Thyroid gland (tissue), 4 donors: Measurements from ENCODE around the gene USP15. TPM values are rescaled to one million over a fixed set of nuclear protein-coding genes. Genes with fewer than 3 reads are reported as not detected.
"Not testable (repeated sequence)": the region's sequence is repeated elsewhere in the genome, so short reads cannot be mapped to it uniquely, and the experiment has no call there.

Experiments
- DNase-seq, 2 donors: peaks; one replicate each; pipeline ENCODE4 v3.0.0-alpha.2; 2019
- H3K27ac ChIP-seq, 3 donors: fragments of 200-600 bp; sonication (generic); 1 replicate in 2 of 3; 2 replicates in 1 of 3; pipeline ENCODE4 v1.5.1; 2016 to 2019; ENCODE audit warnings: mild to moderate bottlenecking in 1 of 3, moderate library complexity in 1 of 3
- H3K27me3 ChIP-seq: fragments of 200-600 bp; sonication (generic); one replicate; pipeline ENCODE4 v1.5.1; 2019
- H3K36me3 ChIP-seq, 2 donors: fragments of 200-600 bp; sonication (generic); one replicate each; pipeline ENCODE4 v1.5.1; 2016 to 2019
- H3K4me1 ChIP-seq, 2 donors: fragments of 200-600 bp; sonication (generic); one replicate each; pipeline ENCODE4 v1.5.1; 2017 to 2019
- H3K4me3 ChIP-seq, 3 donors: fragments of 200-600 bp; sonication (generic); replicated peaks in 1 of 3; 1 replicate in 2 of 3; 2 replicates in 1 of 3; pipeline ENCODE4 v1.5.1; 2016; ENCODE audit warnings: mild to moderate bottlenecking in 1 of 3
- H3K9me3 ChIP-seq: fragments of 200-600 bp; sonication (generic); one replicate; pipeline ENCODE4 v1.5.1; 2017
- POLR2A ChIP-seq, 2 donors: fragments of 450-650 bp; IDR thresholded peaks; one replicate each; pipeline ENCODE4 v1.6.1; 2017; ENCODE audit warnings: antibody characterized with exemption in 2 of 2, mild to moderate bottlenecking in 2 of 2, moderate library complexity in 1 of 2
- WGBS, 2 donors: methylation state at CpG; one replicate each; pipeline ENCODE4 v1.1.5; 2017; 5-methylcytosine and 5-hydroxymethylcytosine counted together
- intact Hi-C: fragments of 100-400 bp; cut with DNase I; formaldehyde crosslinking; loops from one replicate; pipeline ENCODE4 v1.15.1; 2023
- total RNA-seq, 4 donors: library from RNA; depleted of rRNA; stranded (reverse); fragments of >200 nt; gene quantifications; one replicate each; pipeline ENCODE4 v1.2.3, GENCODE V29; 2016
- TF ChIP-seq, protein P1 (sequence below), 6 experiments: fragments of 200-600 bp in 3 of 6; fragments of 450-650 bp in 3 of 6; sonication (generic) in 3 of 6; IDR thresholded peaks; one replicate each; pipeline ENCODE4 v1.5.1; 2016 to 2019; ENCODE audit warnings: antibody characterized with exemption in 6 of 6, mild to moderate bottlenecking in 2 of 6, inconsistent platforms in 1 of 6, moderate library complexity in 1 of 6

USP15 gene
- total RNA-seq, 4 donors from 2014 or later, result 57.3 to 139 (median 70.2) TPM

DNA sequence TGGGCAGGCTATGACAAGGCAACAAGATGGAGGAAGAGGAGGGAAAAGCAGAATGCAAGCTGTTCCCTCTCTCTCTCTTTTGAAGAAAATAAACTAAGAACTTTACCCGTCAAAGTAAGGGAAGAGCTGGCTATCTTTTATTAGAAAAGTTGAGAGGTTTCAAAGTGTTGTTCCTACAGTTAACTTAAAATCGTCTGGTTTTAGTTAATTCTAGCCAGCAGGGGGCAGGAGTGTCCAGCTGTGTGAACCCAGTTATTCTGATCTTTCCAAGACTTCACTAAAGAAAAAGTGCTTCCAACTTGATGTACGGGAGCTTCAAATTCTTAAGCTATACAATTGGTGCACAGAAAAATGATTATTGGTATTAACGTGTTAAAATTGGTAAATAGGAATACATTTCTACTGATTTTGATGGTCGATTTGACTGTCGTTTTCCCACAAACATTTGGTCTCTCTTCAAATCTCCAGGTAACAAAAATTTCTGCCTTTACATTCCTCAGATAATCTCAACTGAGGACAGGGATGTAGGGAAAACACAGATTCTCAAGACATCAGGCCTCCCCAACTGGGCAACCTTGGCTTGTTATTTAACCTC, 178.0 kb downstream of the USP15 start:
- no peaks in the 10 kb centered on the region for H3K36me3 ChIP-seq
- H3K9me3 ChIP-seq, result no peaks in the 10 kb centered on the region
- WGBS, 2 donors, result 10 to 12% methylated on average over 6 of the region's 6 CpGs
- TF ChIP-seq, protein P1, sequence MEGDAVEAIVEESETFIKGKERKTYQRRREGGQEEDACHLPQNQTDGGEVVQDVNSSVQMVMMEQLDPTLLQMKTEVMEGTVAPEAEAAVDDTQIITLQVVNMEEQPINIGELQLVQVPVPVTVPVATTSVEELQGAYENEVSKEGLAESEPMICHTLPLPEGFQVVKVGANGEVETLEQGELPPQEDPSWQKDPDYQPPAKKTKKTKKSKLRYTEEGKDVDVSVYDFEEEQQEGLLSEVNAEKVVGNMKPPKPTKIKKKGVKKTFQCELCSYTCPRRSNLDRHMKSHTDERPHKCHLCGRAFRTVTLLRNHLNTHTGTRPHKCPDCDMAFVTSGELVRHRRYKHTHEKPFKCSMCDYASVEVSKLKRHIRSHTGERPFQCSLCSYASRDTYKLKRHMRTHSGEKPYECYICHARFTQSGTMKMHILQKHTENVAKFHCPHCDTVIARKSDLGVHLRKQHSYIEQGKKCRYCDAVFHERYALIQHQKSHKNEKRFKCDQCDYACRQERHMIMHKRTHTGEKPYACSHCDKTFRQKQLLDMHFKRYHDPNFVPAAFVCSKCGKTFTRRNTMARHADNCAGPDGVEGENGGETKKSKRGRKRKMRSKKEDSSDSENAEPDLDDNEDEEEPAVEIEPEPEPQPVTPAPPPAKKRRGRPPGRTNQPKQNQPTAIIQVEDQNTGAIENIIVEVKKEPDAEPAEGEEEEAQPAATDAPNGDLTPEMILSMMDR (IDR thresholded peaks at IDR 0.05), result peak; percentile 33 to 75 (median 68)
- no peak for TF ChIP-seq POLR2A (IDR thresholded peaks at IDR 0.05)
- peak; percentile 50 to 65 for DNase-seq
- no peaks in the 10 kb centered on the region for H3K27me3 ChIP-seq
- no peak overlapping the region for H3K4me3 ChIP-seq
- no peak overlapping the region for H3K27ac ChIP-seq
- intact Hi-C loops, result loop anchor here (5.0 to 10.0 kb wide), 2 partner anchors 147 to 369 kb away; no protein-coding TSS in a partner anchor
- peaks cover 0 to 4% of the 10 kb centered on the region in 2 donors for H3K4me1 ChIP-seq

DNA sequence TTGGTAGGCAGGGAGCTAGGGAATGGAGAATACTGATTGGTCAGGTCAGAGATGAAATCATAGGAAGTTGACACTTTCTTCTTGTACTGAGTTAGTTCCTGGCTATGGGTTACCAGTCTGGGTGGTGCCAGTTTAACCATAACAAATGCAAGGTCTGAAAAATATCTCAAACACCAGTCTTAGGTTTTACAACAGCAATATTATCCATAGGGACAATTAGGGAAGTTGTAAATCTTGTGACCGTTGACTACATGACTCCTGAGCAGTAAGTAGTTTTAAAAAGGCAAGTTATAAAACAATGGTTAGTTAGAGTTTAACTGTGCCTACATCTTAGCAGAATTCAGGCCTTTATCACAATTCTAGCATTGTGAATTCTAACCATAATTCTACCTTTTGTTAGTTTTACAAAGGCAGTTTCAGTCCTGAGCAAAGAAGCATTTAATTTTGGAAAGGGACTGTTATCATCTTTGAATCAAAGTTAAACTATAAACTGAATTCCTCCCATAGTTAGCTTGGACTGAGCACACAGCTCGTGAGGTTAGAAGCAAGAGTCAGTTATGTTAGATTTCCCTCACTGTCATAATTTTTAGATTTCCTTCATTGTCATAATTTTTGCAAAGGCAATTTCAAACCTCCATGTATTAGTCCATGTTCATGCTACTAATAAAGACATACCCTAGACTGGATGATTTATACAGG, 186.7 kb downstream of the USP15 start:
- no peak for DNase-seq
- no peaks in the 10 kb centered on the region for H3K4me1 ChIP-seq
- intact Hi-C loops, result no loop called here
- H3K27ac ChIP-seq, result no peak overlapping the region
- no peaks in the 10 kb centered on the region for H3K9me3 ChIP-seq
- TF ChIP-seq POLR2A (IDR thresholded peaks at IDR 0.05), result no peak
- TF ChIP-seq, protein P1 (IDR thresholded peaks at IDR 0.05), result no peak
- no peak overlapping the region for H3K4me3 ChIP-seq
- no peaks in the 10 kb centered on the region for H3K27me3 ChIP-seq
- WGBS, 2 donors, result 76 to 83% methylated on average over 2 of the region's 2 CpGs
- no peaks in the 10 kb centered on the region for H3K36me3 ChIP-seq

DNA sequence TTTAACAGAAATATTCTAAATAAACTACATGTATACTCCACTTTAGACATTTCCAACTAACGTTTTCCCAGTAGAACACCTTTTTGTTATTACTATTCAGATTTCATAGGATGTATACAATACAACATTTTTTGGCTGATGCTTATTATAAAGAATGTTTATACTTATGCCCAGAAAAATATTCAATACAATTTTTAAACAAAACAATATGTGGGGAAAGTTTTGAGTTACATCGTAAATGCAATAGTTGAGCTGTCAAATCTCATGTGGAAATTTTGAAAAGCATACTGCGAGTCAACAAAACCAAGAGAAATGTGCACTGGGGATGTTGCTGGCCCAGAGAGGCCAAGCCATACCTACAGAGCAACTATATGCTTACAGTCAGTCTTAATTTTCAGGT, 188.2 kb downstream of the USP15 start:
- Histone ChIP-seq H3K27me3 (no peaks in the 10 kb centered on the region), H3K9me3 (no peaks in the 10 kb centered on the region), H3K36me3 (no peaks in the 10 kb centered on the region), H3K27ac (no peak overlapping the region), H3K4me3 (no peak overlapping the region), H3K4me1 (no peaks in the 10 kb centered on the region)
- no peak for DNase-seq
- intact Hi-C loops, result no loop called here
- WGBS, 2 donors, result 80 to 83% methylated on average over 3 of the region's 3 CpGs
- TF ChIP-seq POLR2A (IDR thresholded peaks at IDR 0.05), result no peak
- TF ChIP-seq, protein P1 (IDR thresholded peaks at IDR 0.05), result no peak

DNA sequence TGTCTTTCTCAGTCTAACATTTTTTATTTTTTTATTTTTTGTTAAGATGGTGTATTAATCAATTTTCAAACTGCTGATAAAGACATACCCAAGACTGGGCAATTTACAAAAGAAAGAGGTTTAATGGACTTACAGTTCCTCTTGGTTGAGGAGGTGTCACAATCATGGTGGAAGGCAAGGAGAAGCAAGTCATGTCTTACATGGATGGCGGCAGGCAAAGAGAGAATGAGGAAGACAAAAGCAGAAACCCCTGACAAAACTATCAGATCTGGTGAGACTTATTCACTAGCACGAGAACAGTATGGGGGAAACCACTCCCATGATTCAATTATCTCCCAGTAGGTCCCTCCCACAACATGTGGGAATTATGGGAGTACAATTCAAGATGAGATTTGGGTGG, 195.2 kb downstream of the USP15 start:
- H3K27me3 ChIP-seq, H3K9me3 ChIP-seq, intact Hi-C loops, H3K36me3 ChIP-seq, H3K4me3 ChIP-seq, H3K4me1 ChIP-seq, DNase-seq, H3K27ac ChIP-seq: not testable (repeated sequence)
- WGBS, 2 donors, result 52 to 68% methylated on average over 2 of the region's 2 CpGs

DNA sequence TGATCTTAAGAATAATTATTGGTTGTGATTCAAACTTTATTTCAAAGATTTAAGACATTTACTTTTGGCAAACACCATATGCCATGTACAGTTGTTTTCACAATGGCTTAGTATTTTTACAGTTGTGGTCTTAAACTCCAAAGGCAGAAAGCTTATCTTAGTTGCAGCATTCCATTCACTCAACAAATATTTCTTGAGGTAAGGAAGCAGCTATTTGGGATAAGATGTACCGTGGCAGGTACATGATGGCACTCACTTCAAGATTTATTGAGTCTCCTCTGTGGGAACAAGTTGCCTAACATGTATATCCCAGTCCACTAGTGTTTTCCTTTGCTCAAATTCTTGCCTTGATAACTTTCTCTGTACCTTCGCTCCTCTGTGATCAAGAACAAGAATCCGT, 198.4 kb downstream of the USP15 start:
- Histone ChIP-seq H3K4me3 (no peak overlapping the region), H3K27me3 (no peaks in the 10 kb centered on the region), H3K36me3 (no peaks in the 10 kb centered on the region), H3K27ac (no peak overlapping the region), H3K4me1 (no peaks in the 10 kb centered on the region), H3K9me3 (no peaks in the 10 kb centered on the region)
- 89 to 93% methylated on average over 3 of the region's 3 CpGs for WGBS, 2 donors
- TF ChIP-seq POLR2A (IDR thresholded peaks at IDR 0.05), result no peak
- TF ChIP-seq, protein P1 (IDR thresholded peaks at IDR 0.05), result no peak
- no peak for DNase-seq
- intact Hi-C loops, result no loop called here
